ENCODE results near the gene LRP1-AS.
"Not testable (repeated sequence)": the region's sequence is repeated elsewhere in the genome, so short reads cannot be mapped to it uniquely, and the experiment has no call there.

LRP1-AS gene

GRCh38 chr12:57120718-57121117, 26.7 kb downstream of the LRP1-AS start:
- not testable (repeated sequence) for H2AFZ ChIP-seq (ENCODE audit: low read depth, low read length); H4K8ac ChIP-seq (ENCODE audit: low read length); H3K4ac ChIP-seq (ENCODE audit: low read depth in 1 of 2, low read length in 2 of 2); H3K4me2 ChIP-seq (ENCODE audit: low read length, poor library complexity, severe bottlenecking); H3K14ac ChIP-seq (ENCODE audit: low read length in 2 of 2); H3K4me1 ChIP-seq (ENCODE audit: control insufficient read depth, insufficient read depth, low read depth, low read length); H3K27me3 ChIP-seq (ENCODE audit: control insufficient read depth in 1 of 2, insufficient read depth in 1 of 2, low read length in 2 of 2); H3K18ac ChIP-seq (ENCODE audit: low read depth in 1 of 2, low read length in 2 of 2); H3K27ac ChIP-seq (ENCODE audit: low read length, poor library complexity, severe bottlenecking); H2BK120ac ChIP-seq (ENCODE audit: low read depth, low read length); H4K91ac ChIP-seq (ENCODE audit: low read length); H2AK5ac ChIP-seq (ENCODE audit: low read length, severe bottlenecking); H2BK12ac ChIP-seq (ENCODE audit: low read length in 2 of 2); DNase-seq; H2BK15ac ChIP-seq (ENCODE audit: low read depth, poor library complexity, severe bottlenecking); H3K4me3 ChIP-seq (ENCODE audit: insufficient read depth in 1 of 2, low read depth in 1 of 2, low read length in 2 of 2); H3K79me1 ChIP-seq (replicated peaks; ENCODE audit: low read length, poor library complexity, severe bottlenecking); H2BK5ac ChIP-seq (ENCODE audit: low read depth, low read length, poor library complexity, severe bottlenecking); H3K9ac ChIP-seq (ENCODE audit: low read length); H3K23ac ChIP-seq (ENCODE audit: low read length in 2 of 2); H3K9me3 ChIP-seq (ENCODE audit: control insufficient read depth, low read length); H3K36me3 ChIP-seq (ENCODE audit: control insufficient read depth in 1 of 2, insufficient read depth in 2 of 2, low read depth in 1 of 2, low read length in 2 of 2)
- 93% methylated on average over 8 of the region's 11 CpGs for WGBS

DNA sequence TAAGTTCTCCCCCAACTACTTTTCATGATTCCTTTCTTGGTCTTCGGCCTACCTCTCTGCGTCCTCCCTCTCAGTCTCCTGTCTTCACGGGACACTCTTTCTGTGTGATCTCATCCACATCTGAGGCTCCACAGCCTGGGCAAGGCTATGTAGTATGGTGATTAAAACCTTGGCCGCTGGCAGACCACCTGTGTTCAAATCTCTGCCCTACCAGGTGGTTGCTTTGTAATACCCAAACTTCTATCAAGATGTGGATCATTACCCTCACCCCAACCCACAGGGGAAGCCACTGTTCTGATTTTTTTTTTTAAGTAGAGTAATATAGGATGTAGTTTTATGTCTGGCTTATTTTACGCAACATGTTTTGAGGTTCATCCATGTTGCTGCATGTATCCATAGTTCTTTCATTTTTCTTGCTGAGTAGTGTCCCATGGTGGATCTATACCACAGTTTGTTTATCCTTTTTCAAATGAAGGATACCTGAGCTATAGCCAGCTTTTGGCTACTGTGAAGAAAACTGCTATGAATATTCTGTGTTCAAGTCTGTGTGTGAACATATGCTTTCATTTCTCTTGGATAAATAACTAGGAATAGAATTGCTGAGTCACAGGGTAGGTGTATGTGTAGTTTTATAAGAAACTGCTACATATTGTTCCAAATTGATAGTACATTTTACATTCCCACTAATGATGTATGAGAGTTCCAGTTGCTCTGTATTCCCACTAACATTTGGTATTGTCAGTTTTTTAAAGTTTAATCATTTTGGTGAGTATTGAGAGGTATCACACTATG, 27.9 kb downstream of the LRP1-AS start:
- no peak overlapping the region for H3K23ac ChIP-seq (ENCODE audit: low read length in 2 of 2)
- no peaks in the 10 kb centered on the region for H3K9me3 ChIP-seq (ENCODE audit: control insufficient read depth, low read length)
- no peak overlapping the region for H2BK5ac ChIP-seq (ENCODE audit: low read depth, low read length, poor library complexity, severe bottlenecking)
- H3K14ac ChIP-seq (ENCODE audit: low read length in 2 of 2), result no peak overlapping the region
- H3K4me2 ChIP-seq (ENCODE audit: low read length, poor library complexity, severe bottlenecking), result no peak overlapping the region
- H2AFZ ChIP-seq (ENCODE audit: low read depth, low read length), result peak overlapping the region; percentile 60
- no peaks in the 10 kb centered on the region for H3K27me3 ChIP-seq (ENCODE audit: control insufficient read depth in 1 of 2, insufficient read depth in 1 of 2, low read length in 2 of 2)
- H2BK120ac ChIP-seq (ENCODE audit: low read depth, low read length), result no peak overlapping the region
- WGBS, result 98% methylated on average over 3 of the region's 5 CpGs
- no peak overlapping the region for H2BK12ac ChIP-seq (ENCODE audit: low read length in 2 of 2)
- H3K4ac ChIP-seq (ENCODE audit: low read depth in 1 of 2, low read length in 2 of 2), result no peak overlapping the region
- H2BK15ac ChIP-seq (ENCODE audit: low read depth, poor library complexity, severe bottlenecking), result no peak overlapping the region
- no peak overlapping the region for H4K91ac ChIP-seq (ENCODE audit: low read length)
- H3K18ac ChIP-seq (ENCODE audit: low read depth in 1 of 2, low read length in 2 of 2), result no peak overlapping the region
- H3K36me3 ChIP-seq (ENCODE audit: control insufficient read depth in 1 of 2, insufficient read depth in 2 of 2, low read depth in 1 of 2, low read length in 2 of 2), result no peaks in the 10 kb centered on the region
- no peaks in the 10 kb centered on the region for H3K4me1 ChIP-seq (ENCODE audit: control insufficient read depth, insufficient read depth, low read depth, low read length)
- no peak overlapping the region for H4K8ac ChIP-seq (ENCODE audit: low read length)
- H3K9ac ChIP-seq (ENCODE audit: low read length), result no peak overlapping the region
- no peak for DNase-seq
- H3K79me1 ChIP-seq (replicated peaks; ENCODE audit: low read length, poor library complexity, severe bottlenecking), result no peaks in the 10 kb centered on the region
- H3K4me3 ChIP-seq (ENCODE audit: insufficient read depth in 1 of 2, low read depth in 1 of 2, low read length in 2 of 2), result no peak overlapping the region
- H3K27ac ChIP-seq (ENCODE audit: low read length, poor library complexity, severe bottlenecking), result no peak overlapping the region
- H2AK5ac ChIP-seq (ENCODE audit: low read length, severe bottlenecking), result no peak overlapping the region

DNA sequence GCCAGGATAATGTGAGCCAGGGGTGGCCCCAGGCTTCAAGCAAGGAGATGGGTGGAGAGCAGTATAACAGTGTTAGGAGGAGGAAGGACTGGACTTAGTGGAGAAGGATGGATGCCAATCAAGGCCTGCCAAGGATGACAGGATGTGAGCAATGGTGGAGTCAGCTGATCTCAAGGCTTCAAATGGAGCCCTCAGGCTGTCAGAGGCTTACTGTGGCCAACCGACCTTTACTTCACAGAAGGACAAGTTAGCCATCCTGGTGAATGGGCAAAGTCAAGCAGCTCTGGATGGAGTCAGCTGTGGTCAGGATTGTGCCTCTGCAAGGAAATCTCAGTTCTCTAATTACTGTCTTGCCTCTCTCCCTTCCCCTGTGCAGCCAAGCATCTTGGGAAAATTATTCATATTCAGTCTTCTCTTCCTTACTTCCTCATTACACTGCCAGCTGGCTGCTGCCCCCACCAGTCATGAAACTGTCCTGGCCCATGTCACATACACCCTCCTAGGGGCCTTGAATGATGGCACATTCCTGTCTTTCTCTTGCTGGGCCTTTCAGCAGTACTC, 28.6 kb downstream of the LRP1-AS start:
- no peak overlapping the region for H3K18ac ChIP-seq (ENCODE audit: low read depth in 1 of 2, low read length in 2 of 2)
- no peak overlapping the region for H2BK5ac ChIP-seq (ENCODE audit: low read depth, low read length, poor library complexity, severe bottlenecking)
- no peak overlapping the region for H3K23ac ChIP-seq (ENCODE audit: low read length in 2 of 2)
- H4K91ac ChIP-seq (ENCODE audit: low read length), result peak overlapping the region; percentile 7
- H3K27me3 ChIP-seq (ENCODE audit: control insufficient read depth in 1 of 2, insufficient read depth in 1 of 2, low read length in 2 of 2), result no peaks in the 10 kb centered on the region
- no peak overlapping the region for H3K4me2 ChIP-seq (ENCODE audit: low read length, poor library complexity, severe bottlenecking)
- no peak for DNase-seq
- no peak overlapping the region for H2BK12ac ChIP-seq (ENCODE audit: low read length in 2 of 2)
- no peak overlapping the region for H2AK5ac ChIP-seq (ENCODE audit: low read length, severe bottlenecking)
- H2AFZ ChIP-seq (ENCODE audit: low read depth, low read length), result peak overlapping the region; percentile 60
- WGBS, result 85% methylated on average over 1 of the region's 1 CpG
- H3K9me3 ChIP-seq (ENCODE audit: control insufficient read depth, low read length), result no peaks in the 10 kb centered on the region
- H4K8ac ChIP-seq (ENCODE audit: low read length), result no peak overlapping the region
- H3K4ac ChIP-seq (ENCODE audit: low read depth in 1 of 2, low read length in 2 of 2), result no peak overlapping the region
- no peak overlapping the region for H3K4me3 ChIP-seq (ENCODE audit: insufficient read depth in 1 of 2, low read depth in 1 of 2, low read length in 2 of 2)
- H3K14ac ChIP-seq (ENCODE audit: low read length in 2 of 2), result no peak overlapping the region
- no peak overlapping the region for H3K9ac ChIP-seq (ENCODE audit: low read length)
- no peaks in the 10 kb centered on the region for H3K79me1 ChIP-seq (replicated peaks; ENCODE audit: low read length, poor library complexity, severe bottlenecking)
- no peak overlapping the region for H2BK120ac ChIP-seq (ENCODE audit: low read depth, low read length)
- H2BK15ac ChIP-seq (ENCODE audit: low read depth, poor library complexity, severe bottlenecking), result no peak overlapping the region
- H3K4me1 ChIP-seq (ENCODE audit: control insufficient read depth, insufficient read depth, low read depth, low read length), result no peaks in the 10 kb centered on the region
- H3K36me3 ChIP-seq (ENCODE audit: control insufficient read depth in 1 of 2, insufficient read depth in 2 of 2, low read depth in 1 of 2, low read length in 2 of 2), result no peaks in the 10 kb centered on the region
- no peak overlapping the region for H3K27ac ChIP-seq (ENCODE audit: low read length, poor library complexity, severe bottlenecking)

- Histone ChIP-seq H3K14ac (ENCODE audit: low read length in 2 of 2) (no peak overlapping the region), H2AFZ (ENCODE audit: low read depth, low read length) (no peak overlapping the region), H2BK12ac (ENCODE audit: low read length in 2 of 2) (no peak overlapping the region), H3K9me3 (ENCODE audit: control insufficient read depth, low read length) (no peaks in the 10 kb centered on the region), H3K27me3 (ENCODE audit: control insufficient read depth in 1 of 2, insufficient read depth in 1 of 2, low read length in 2 of 2) (no peaks in the 10 kb centered on the region), H3K79me1 (replicated peaks; ENCODE audit: low read length, poor library complexity, severe bottlenecking) (no peaks in the 10 kb centered on the region), H3K4me1 (ENCODE audit: control insufficient read depth, insufficient read depth, low read depth, low read length) (peaks cover 5% of the 10 kb centered on the region), H2AK5ac (ENCODE audit: low read length, severe bottlenecking) (no peak overlapping the region), H2BK120ac (ENCODE audit: low read depth, low read length) (no peak overlapping the region), H3K27ac (ENCODE audit: low read length, poor library complexity, severe bottlenecking) (no peak overlapping the region), H3K18ac (ENCODE audit: low read depth in 1 of 2, low read length in 2 of 2) (no peak overlapping the region), H4K8ac (ENCODE audit: low read length) (no peak overlapping the region), H3K4me2 (ENCODE audit: low read length, poor library complexity, severe bottlenecking) (no peak overlapping the region), H3K4me3 (ENCODE audit: insufficient read depth in 1 of 2, low read depth in 1 of 2, low read length in 2 of 2) (no peak overlapping the region), H3K9ac (ENCODE audit: low read length) (no peak overlapping the region), H2BK5ac (ENCODE audit: low read depth, low read length, poor library complexity, severe bottlenecking) (no peak overlapping the region), H3K23ac (ENCODE audit: low read length in 2 of 2) (no peak overlapping the region), H4K91ac (ENCODE audit: low read length) (no peak overlapping the region), H3K36me3 (ENCODE audit: control insufficient read depth in 1 of 2, insufficient read depth in 2 of 2, low read depth in 1 of 2, low read length in 2 of 2) (no peaks in the 10 kb centered on the region), H2BK15ac (ENCODE audit: low read depth, poor library complexity, severe bottlenecking) (no peak overlapping the region), H3K4ac (ENCODE audit: low read depth in 1 of 2, low read length in 2 of 2) (no peak overlapping the region)
- 96% methylated on average over 5 of the region's 5 CpGs for WGBS
- no peak for DNase-seq
Measured at GRCh38 chr12:57116580-57117281, 30.7 kb downstream of the LRP1-AS start.

All from mesenchymal stem cell (in vitro differentiated cells and primary cell).